DOHH2 (cell line): ENCODE results near the gene RALGAPB.
"Not testable (repeated sequence)": the region's sequence is repeated elsewhere in the genome, so short reads cannot be mapped to it uniquely, and the experiment has no call there.

Experiments used
- CTCF ChIP-seq: fragments of 200-600 bp; sonication (generic); IDR thresholded peaks from one replicate; pipeline ENCODE4 v1.5.1; 2014; ENCODE audit warnings: antibody characterized with exemption, mild to moderate bottlenecking, low read depth, low read length; ENCODE audit not compliant: poor library complexity, severe bottlenecking
- EZH2phosphoT487 ChIP-seq: fragments of 200-600 bp; sonication (generic); IDR thresholded peaks from 2 replicates; pipeline ENCODE4 v1.6.1; 2017; ENCODE audit warnings: borderline replicate concordance, mild to moderate bottlenecking, antibody characterized with exemption, low read length, moderate library complexity, mixed read lengths

DNA sequence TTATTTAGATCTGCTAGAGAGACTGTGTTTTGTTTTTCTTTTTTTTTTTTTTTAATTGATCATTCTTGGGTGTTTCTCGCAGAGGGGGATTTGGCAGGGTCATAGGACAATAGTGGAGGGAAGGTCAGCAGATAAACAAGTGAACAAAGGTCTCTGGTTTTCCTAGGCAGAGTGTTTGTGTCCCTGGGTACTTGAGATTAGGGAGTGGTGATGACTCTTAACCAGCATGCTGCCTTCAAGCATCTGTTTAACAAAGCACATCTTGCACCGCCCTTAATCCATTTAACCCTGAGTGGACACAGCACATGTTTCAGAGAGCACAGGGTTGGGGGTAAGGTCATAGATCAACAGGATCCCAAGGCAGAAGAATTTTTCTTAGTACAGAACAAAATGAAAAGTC, 12.0 kb upstream of the RALGAPB start:
- TF ChIP-seq CTCF, EZH2phosphoT487: not testable (repeated sequence)
